GM21360 (cell line): ENCODE results near the gene FADD.
"Not testable (repeated sequence)": the region's sequence is repeated elsewhere in the genome, so short reads cannot be mapped to it uniquely, and the experiment has no call there.

Source experiments
- ATAC-seq: cut with Tn5 transposase; IDR thresholded peaks from one replicate; pipeline ENCODE4 v1.9.1; 2021; ENCODE audit warnings: mild to moderate bottlenecking, moderate library complexity; ENCODE audit not compliant: unreplicated experiment

The FADD gene

GRCh38 chr11:70180906-70181305, 22.2 kb upstream of the FADD start:
- ATAC-seq = no peak

GRCh38 chr11:70182266-70182665, 20.8 kb upstream of the FADD start:
- no peak for ATAC-seq

GRCh38 chr11:70183032-70183431, 20.1 kb upstream of the FADD start:
- no peak for ATAC-seq

- ATAC-seq = no peak
These were observed 19.5 kb upstream of the FADD start for GRCh38 chr11:70183483-70184176.

- no peak for ATAC-seq
These were observed 18.7 kb upstream of the FADD start for GRCh38 chr11:70184396-70184795.

GRCh38 chr11:70185348-70186055, 17.6 kb upstream of the FADD start:
- no peak for ATAC-seq

- no peak for ATAC-seq
These were observed 16.7 kb upstream of the FADD start for GRCh38 chr11:70186420-70186819.

GRCh38 chr11:70186936-70187335, 16.2 kb upstream of the FADD start:
- no peak for ATAC-seq

GRCh38 chr11:70187771-70188170, 15.3 kb upstream of the FADD start:
- no peak for ATAC-seq

GRCh38 chr11:70189622-70190021, 13.5 kb upstream of the FADD start:
- ATAC-seq = no peak

GRCh38 chr11:70191495-70192140, 11.5 kb upstream of the FADD start:
- ATAC-seq = no peak

GRCh38 chr11:70192666-70193410, 10.3 kb upstream of the FADD start:
- no peak for ATAC-seq

- no peak for ATAC-seq
These were observed 9.4 kb upstream of the FADD start for GRCh38 chr11:70193411-70194292.

- ATAC-seq = no peak
These were observed 8.0 kb upstream of the FADD start for GRCh38 chr11:70194792-70195791.

GRCh38 chr11:70200212-70200844, 2.8 kb upstream of the FADD start:
- ATAC-seq = no peak

GRCh38 chr11:70201047-70201446, 2.0 kb upstream of the FADD start:
- not testable (repeated sequence) for ATAC-seq

- ATAC-seq = no peak
These were observed 924 bp upstream of the FADD start for GRCh38 chr11:70201882-70202861.
